PFSK-1 (cell line): ENCODE data around the gene NTM.

Experiments used
- FOXP2 ChIP-seq: optimal IDR thresholded peaks from 2 replicates; pipeline ENCODE3; 2011; ENCODE audit warnings: borderline replicate concordance, control low read depth, inconsistent platforms; ENCODE audit not compliant: insufficient read depth; ENCODE audit errors: extremely low read length, extremely low read depth
- POLR2AphosphoS5 ChIP-seq: IDR thresholded peaks from 2 replicates; pipeline ENCODE4 v1.6.1; 2012; ENCODE audit warnings: low read depth, mild to moderate bottlenecking, control low read depth, low read length, moderate library complexity
- REST ChIP-seq, 2 experiments: IDR thresholded peaks; 2 replicates each; pipeline versions ENCODE4 v1.6.1 to v1.8.0; 2011 to 2012; ENCODE audit warnings: low read depth in 2 of 2, low read length in 2 of 2, control low read depth in 1 of 2, inconsistent platforms in 1 of 2, mild to moderate bottlenecking in 1 of 2, moderate library complexity in 1 of 2; ENCODE audit not compliant: insufficient read depth in 1 of 2
- SIN3A ChIP-seq: IDR thresholded peaks from 2 replicates; pipeline ENCODE4 v1.6.1; 2012; ENCODE audit warnings: mild to moderate bottlenecking, low read length, moderate library complexity, borderline replicate concordance; ENCODE audit not compliant: insufficient read depth
- TAF1 ChIP-seq: IDR thresholded peaks from 2 replicates; pipeline ENCODE4 v1.6.1; 2012; ENCODE audit warnings: low read length, control low read depth, borderline replicate concordance; ENCODE audit not compliant: insufficient read depth

- no peak for TF ChIP-seq POLR2AphosphoS5
- TF ChIP-seq TAF1, result no peak
- no peak for TF ChIP-seq REST (IDR thresholded peaks at IDR 0.05; ENCODE audit: insufficient read depth in 1 of 2, low read depth in 2 of 2, low read length in 2 of 2)
- no peak for TF ChIP-seq SIN3A
- no peak for TF ChIP-seq FOXP2
These were observed 990.7 kb downstream of the NTM start for GRCh38 chr11:132361011-132361550.
